ENCODE measurements around the gene UBTD1.

The UBTD1 gene

DNA sequence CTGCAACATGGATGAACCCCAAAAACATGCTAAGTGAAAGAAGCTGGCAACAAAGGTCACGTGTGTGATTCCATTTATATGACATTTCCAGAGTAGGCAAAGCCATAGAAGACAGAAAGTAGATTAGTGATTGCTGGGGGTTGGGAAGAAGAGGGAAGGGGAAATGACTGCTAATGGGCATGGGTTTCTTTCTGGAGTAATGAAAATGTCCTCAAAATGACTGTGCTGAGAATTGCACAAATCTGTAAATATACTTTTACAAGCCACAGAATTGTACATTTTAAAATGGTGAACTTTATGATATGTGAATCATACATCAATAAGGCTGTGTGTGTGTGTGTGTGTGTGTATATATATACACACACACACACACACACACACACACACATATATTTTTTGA, 16.3 kb upstream of the UBTD1 start:
- no peak for DNase-seq (ENCODE audit: low read depth in 2 of 3, low spot score in 1 of 3)

DNA sequence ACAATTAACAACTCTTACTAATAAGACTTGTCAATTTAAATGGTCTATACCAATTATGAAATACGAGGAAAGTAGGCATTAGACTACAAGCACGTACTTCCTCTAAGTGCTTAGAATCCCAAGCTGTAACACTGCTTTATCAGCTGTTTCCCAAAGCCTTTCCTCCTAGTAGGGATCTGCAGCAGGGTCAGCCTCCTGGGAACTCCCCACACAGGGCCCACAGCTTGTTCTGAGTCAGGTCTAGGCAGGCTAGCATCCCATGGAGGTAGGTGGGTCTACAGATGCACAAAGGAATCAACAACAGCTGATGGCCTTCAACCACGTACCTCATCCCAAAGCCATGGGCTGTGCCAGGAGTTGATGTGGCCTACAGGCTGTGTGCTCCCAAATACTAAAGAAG, 15.2 kb upstream of the UBTD1 start:
- DNase-seq (ENCODE audit: low read depth in 2 of 3, low spot score in 1 of 3): no peak

DNA sequence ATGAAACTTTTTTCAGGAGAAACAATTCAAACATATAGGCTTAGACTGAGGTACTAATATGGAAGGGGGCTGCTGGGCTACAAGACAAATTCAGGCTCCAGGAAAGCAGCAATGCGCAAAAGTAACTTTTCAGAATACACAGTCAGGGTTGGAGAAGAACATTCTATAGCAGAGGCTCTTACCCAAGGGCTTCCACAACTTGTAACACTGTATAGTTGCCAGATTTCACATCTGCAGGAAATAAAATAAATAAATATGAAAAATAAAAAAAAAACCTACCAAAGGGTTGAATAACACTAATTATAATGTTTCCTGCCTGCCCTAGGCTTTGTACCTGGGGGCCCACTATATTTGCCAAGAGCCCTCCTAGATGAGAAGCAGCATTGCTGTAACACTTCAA, 14.8 kb upstream of the UBTD1 start:
- DNase-seq (ENCODE audit: low read depth in 2 of 3, low spot score in 1 of 3): no peak

GRCh38 chr10:97485647-97486281, 13.0 kb upstream of the UBTD1 start:
- DNase-seq (ENCODE audit: low read depth in 2 of 3, low spot score in 1 of 3): no peak

- DNase-seq (ENCODE audit: low read depth in 2 of 3, low spot score in 1 of 3): no peak
Observed at GRCh38 chr10:97490592-97490991, 8.1 kb upstream of the UBTD1 start.

GRCh38 chr10:97494151-97494550, 4.6 kb upstream of the UBTD1 start:
- DNase-seq (ENCODE audit: low read depth in 2 of 3, low spot score in 1 of 3): no peak

- no peak for DNase-seq (ENCODE audit: low read depth in 2 of 3, low spot score in 1 of 3)
Observed at GRCh38 chr10:97494863-97495506, 3.7 kb upstream of the UBTD1 start.

GRCh38 chr10:97497572-97498075, 1.1 kb upstream of the UBTD1 start:
- DNase-seq (ENCODE audit: low read depth in 2 of 3, low spot score in 1 of 3): peak; percentile 64 to 85 (median 83)

DNA sequence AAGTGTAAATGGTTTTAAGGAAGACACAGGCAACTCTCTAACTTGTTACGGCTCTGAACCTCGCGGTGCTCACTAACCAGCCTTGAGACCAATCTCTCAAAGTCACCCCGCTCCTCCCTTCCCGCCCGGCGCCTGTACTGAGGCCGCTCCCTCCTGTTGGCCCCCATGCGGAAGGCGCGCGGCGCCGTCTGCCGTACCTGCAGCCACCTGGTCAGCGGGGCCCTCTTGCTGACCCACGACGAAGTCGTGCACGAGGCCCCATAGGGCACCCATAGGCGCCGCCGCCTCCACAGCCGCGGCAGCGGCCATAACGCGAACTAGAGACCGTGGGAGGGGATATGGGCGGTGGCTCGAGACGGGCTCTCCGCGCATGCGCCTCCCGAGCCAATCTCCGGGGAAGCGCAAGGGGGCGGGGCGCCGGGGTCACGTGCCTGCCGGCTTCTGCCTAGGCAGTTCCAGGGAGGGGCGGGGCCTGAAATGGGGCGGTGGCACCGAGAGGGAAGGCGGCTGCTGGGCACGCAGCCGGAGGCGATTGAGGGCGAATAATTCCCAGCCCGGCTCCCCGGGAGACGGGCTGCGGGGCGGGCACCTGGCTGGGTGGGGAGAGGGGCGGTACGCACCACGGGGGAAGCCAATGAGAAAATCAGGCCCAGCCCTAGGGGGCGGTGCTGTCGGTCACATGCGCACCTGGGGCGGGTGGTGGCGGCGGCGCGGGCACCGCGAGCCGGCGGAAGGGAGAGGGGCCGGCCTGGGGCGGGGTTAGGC, 466 bp upstream of the UBTD1 start, which contains the start of gene MMS19:
Gene MMS19 (minus strand): TSS at position 347 of the 765 bp plus-strand sequence. CDS start 38 bp downstream, at position 309.
- peak; percentile 97 to 100 (median 99) for DNase-seq (ENCODE audit: low read depth in 2 of 3, low spot score in 1 of 3)

GRCh38 chr10:97499561-97500296, 1.0 kb downstream of the UBTD1 start:
- DNase-seq (ENCODE audit: low read depth in 2 of 3, low spot score in 1 of 3): no peak

DNA sequence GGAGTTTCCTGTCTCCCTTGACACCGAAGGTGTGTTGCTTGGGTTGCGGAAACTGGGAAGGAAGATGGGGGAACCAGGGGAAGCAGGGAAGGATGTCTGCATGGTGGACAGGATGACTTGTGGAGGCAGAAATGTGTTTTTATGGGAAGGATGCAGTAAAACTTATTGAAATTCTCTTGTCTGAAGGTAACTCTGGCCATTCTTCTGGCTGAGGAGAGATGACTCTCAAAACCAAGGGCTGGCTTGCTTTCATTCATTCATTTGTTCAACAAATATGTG, 1.5 kb downstream of the UBTD1 start:
- DNase-seq (ENCODE audit: low read depth in 2 of 3, low spot score in 1 of 3): no peak

DNA sequence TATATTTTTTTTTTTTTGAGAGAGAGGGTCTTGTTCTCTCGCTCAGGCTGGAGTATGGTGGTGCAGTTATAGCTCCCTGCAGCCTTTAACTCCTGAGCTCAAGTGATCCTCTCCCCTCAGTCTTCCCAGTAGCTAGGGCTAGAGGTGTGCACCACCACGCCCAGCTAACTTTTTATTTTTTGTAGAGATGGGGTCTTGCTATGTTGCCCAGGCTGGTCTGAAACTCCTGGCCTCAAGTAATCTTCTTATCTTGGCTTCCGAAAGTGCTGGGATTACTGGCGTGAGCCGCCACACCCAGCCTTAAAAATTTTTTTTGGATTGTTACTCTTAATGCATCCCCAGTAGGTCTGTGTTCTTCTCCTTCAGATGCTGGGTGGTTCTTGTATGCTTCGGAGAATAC, 4.2 kb downstream of the UBTD1 start:
- no peak for DNase-seq (ENCODE audit: low read depth in 2 of 3, low spot score in 1 of 3)

GRCh38 chr10:97503406-97503805, 4.7 kb downstream of the UBTD1 start:
- DNase-seq (ENCODE audit: low read depth in 2 of 3, low spot score in 1 of 3): no peak

DNA sequence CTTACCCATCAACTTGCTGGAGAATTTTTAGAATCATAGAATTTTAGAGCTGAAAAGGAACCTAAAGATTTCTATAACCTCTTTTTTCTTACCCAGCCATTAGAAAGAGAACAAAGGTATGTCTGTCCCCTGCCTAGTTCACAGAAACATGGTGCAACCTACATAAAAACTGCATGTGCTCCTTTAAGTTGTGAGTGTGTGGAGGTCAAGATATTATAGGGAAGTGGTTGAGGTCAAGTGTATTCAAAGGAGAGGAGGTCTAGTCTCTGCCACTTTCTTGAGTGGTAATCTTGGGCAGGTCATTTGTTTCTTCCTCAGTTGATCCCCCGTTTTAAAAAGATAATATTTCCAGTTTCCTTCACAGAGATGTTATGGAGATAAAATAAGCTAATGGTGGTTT, 6.4 kb downstream of the UBTD1 start:
- DNase-seq (ENCODE audit: low read depth in 2 of 3, low spot score in 1 of 3): no peak

DNA sequence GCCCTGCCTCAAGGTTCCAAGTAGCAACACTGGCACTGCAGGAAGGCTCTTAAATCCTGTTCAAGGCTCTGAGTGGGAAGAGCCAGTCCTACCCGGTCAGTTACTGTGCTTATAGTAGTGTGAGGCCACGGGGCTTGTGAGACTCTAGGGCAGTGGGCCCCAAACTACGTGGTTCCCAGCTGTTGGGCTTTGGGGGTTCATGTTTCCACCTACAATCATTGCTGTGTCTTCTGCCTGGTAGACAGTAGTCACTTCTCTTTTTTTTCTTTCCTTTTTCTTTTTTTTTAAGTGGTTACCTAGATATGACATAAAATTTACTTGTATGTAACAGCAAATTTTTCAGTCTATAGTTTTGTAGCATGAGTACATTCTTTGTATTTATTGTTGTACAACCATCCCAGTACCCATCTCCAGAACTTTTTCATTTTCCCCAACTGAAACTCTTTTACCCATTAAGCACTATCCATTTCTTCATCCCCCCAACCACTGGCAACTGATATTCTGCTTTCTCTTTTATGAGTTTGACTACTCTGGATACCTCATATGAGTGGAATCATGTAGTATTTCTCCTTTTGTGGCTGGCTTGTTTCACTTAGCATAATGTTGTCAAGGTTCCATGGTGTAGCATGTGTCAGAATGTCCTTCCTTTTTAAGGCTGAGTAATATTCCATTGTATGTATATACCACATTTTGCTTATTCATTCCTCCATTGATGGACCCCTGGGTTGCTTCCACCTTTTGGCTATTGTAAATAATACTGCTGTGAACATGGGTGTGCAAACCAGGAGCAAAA, 7.7 kb downstream of the UBTD1 start:
- no peak for DNase-seq (ENCODE audit: low read depth in 2 of 3, low spot score in 1 of 3)

DNA sequence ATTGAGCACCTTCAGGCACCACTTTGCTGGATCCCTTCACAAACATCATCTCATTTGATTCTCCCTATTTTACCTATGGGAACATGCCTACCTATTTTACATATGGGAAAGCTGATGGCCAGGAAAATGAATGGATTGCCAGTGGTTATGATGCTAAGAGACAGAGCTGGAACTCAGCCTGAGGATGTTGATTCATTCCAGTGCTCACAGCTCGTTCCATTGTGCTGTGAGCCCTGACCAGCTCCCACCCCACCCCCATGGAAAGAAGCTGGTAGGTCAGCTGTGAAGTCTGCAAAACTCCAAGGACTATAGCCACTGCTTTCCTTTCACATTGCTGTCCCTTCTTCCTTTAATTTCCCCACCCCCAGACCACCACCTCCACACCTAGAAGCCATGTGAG, 9.6 kb downstream of the UBTD1 start:
- no peak for DNase-seq (ENCODE audit: low read depth in 2 of 3, low spot score in 1 of 3)

GRCh38 chr10:97509120-97509680, 10.5 kb downstream of the UBTD1 start:
- no peak for DNase-seq (ENCODE audit: low read depth in 2 of 3, low spot score in 1 of 3)

GRCh38 chr10:97510686-97511085, 12.0 kb downstream of the UBTD1 start:
- DNase-seq (ENCODE audit: low read depth in 2 of 3, low spot score in 1 of 3): no peak

- no peak for DNase-seq (ENCODE audit: low read depth in 2 of 3, low spot score in 1 of 3)
Observed at GRCh38 chr10:97511711-97512440, 13.2 kb downstream of the UBTD1 start.

DNA sequence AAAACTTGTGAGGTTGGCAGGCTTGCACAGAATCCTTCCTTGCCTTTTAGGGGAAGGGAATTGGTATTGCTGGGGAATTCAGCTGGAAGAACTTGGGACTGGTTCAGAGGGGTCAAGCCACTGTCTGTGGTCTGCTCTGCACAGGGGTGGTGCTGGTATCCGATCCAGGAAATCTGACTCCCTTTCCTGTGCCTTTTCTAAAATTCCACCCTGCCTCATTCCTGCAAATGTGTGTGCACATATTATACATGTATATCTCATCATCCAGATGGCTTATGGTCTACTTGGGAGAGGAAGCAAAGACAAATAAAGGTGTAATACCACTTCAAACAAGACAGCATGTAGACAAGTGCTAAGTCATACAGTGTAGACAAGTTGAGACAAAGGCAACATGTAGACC, 14.3 kb downstream of the UBTD1 start:
- DNase-seq (ENCODE audit: low read depth in 2 of 3, low spot score in 1 of 3): no peak

Data from stimulated activated CD4-positive, alpha-beta T cell treated with anti-CD3 and anti-CD28 coated beads, Interleukin-12 subunit alpha, Interleukin-12 subunit beta, amount 100 ng/mL, for 48 hours (primary cell).